ENCODE data around the gene ISG15.

ISG15 gene

GRCh38 chr1:1031659-1032235 lies 18.4 kb downstream of the ISG15 start:
- no peak for DNase-seq
- Histone ChIP-seq H3K4me3 (ENCODE audit: insufficient read depth, low read depth, low read length, poor library complexity, severe bottlenecking) (no peak overlapping the region), H3K36me3 (ENCODE audit: control insufficient read depth, insufficient read depth, low read length) (no peaks in the 10 kb centered on the region), H3K9me3 (ENCODE audit: control insufficient read depth, low read length) (no peaks in the 10 kb centered on the region), H3K27me3 (replicated peaks; ENCODE audit: control insufficient read depth, insufficient read depth, low read length, poor library complexity, severe bottlenecking) (peaks cover 42% of the 10 kb centered on the region), H3K27ac (ENCODE audit: insufficient read depth, low read length, poor library complexity, severe bottlenecking) (no peak overlapping the region), H3K4me1 (ENCODE audit: control insufficient read depth, insufficient read depth, low read length, poor library complexity, severe bottlenecking) (peaks cover 14% of the 10 kb centered on the region)

GRCh38 chr1:1032424-1032823 lies 19.1 kb downstream of the ISG15 start:
- no peak for DNase-seq
- Histone ChIP-seq H3K4me1 (ENCODE audit: control insufficient read depth, insufficient read depth, low read length, poor library complexity, severe bottlenecking) (peaks cover 14% of the 10 kb centered on the region), H3K36me3 (ENCODE audit: control insufficient read depth, insufficient read depth, low read length) (no peaks in the 10 kb centered on the region), H3K9me3 (ENCODE audit: control insufficient read depth, low read length) (no peaks in the 10 kb centered on the region), H3K27ac (ENCODE audit: insufficient read depth, low read length, poor library complexity, severe bottlenecking) (no peak overlapping the region), H3K4me3 (ENCODE audit: insufficient read depth, low read depth, low read length, poor library complexity, severe bottlenecking) (peak overlapping the region; percentile 33), H3K27me3 (replicated peaks; ENCODE audit: control insufficient read depth, insufficient read depth, low read length, poor library complexity, severe bottlenecking) (peaks cover 42% of the 10 kb centered on the region)

GRCh38 chr1:1033009-1033587 lies 19.8 kb downstream of the ISG15 start:
- Histone ChIP-seq H3K27me3 (replicated peaks; ENCODE audit: control insufficient read depth, insufficient read depth, low read length, poor library complexity, severe bottlenecking) (peaks cover 42% of the 10 kb centered on the region), H3K4me1 (ENCODE audit: control insufficient read depth, insufficient read depth, low read length, poor library complexity, severe bottlenecking) (peaks cover 14% of the 10 kb centered on the region), H3K9me3 (ENCODE audit: control insufficient read depth, low read length) (no peaks in the 10 kb centered on the region), H3K36me3 (ENCODE audit: control insufficient read depth, insufficient read depth, low read length) (no peaks in the 10 kb centered on the region), H3K27ac (ENCODE audit: insufficient read depth, low read length, poor library complexity, severe bottlenecking) (no peak overlapping the region), H3K4me3 (ENCODE audit: insufficient read depth, low read depth, low read length, poor library complexity, severe bottlenecking) (peak overlapping the region; percentile 33)
- peak; percentile 73 to 76 (median 73) for DNase-seq

- Histone ChIP-seq H3K36me3 (ENCODE audit: control insufficient read depth, insufficient read depth, low read length) (no peaks in the 10 kb centered on the region), H3K4me3 (ENCODE audit: insufficient read depth, low read depth, low read length, poor library complexity, severe bottlenecking) (no peak overlapping the region), H3K9me3 (ENCODE audit: control insufficient read depth, low read length) (no peaks in the 10 kb centered on the region), H3K27me3 (replicated peaks; ENCODE audit: control insufficient read depth, insufficient read depth, low read length, poor library complexity, severe bottlenecking) (peaks cover 42% of the 10 kb centered on the region), H3K27ac (ENCODE audit: insufficient read depth, low read length, poor library complexity, severe bottlenecking) (no peak overlapping the region), H3K4me1 (ENCODE audit: control insufficient read depth, insufficient read depth, low read length, poor library complexity, severe bottlenecking) (peaks cover 14% of the 10 kb centered on the region)
- no peak for DNase-seq
Observed at GRCh38 chr1:1033731-1034438, 20.6 kb downstream of the ISG15 start.

- no peak for DNase-seq
- H3K4me1 ChIP-seq (ENCODE audit: control insufficient read depth, insufficient read depth, low read length, poor library complexity, severe bottlenecking): peaks cover 19% of the 10 kb centered on the region
- H3K27me3 ChIP-seq (replicated peaks; ENCODE audit: control insufficient read depth, insufficient read depth, low read length, poor library complexity, severe bottlenecking): peaks cover 45% of the 10 kb centered on the region
- no peaks in the 10 kb centered on the region for H3K36me3 ChIP-seq (ENCODE audit: control insufficient read depth, insufficient read depth, low read length)
- H3K9me3 ChIP-seq (ENCODE audit: control insufficient read depth, low read length): no peaks in the 10 kb centered on the region
- H3K27ac ChIP-seq (ENCODE audit: insufficient read depth, low read length, poor library complexity, severe bottlenecking): no peak overlapping the region
- no peak overlapping the region for H3K4me3 ChIP-seq (ENCODE audit: insufficient read depth, low read depth, low read length, poor library complexity, severe bottlenecking)
Observed at GRCh38 chr1:1034439-1034781, 21.1 kb downstream of the ISG15 start.

- no peak for DNase-seq
- Histone ChIP-seq H3K27me3 (replicated peaks; ENCODE audit: control insufficient read depth, insufficient read depth, low read length, poor library complexity, severe bottlenecking) (peaks cover 45% of the 10 kb centered on the region), H3K9me3 (ENCODE audit: control insufficient read depth, low read length) (no peaks in the 10 kb centered on the region), H3K4me3 (ENCODE audit: insufficient read depth, low read depth, low read length, poor library complexity, severe bottlenecking) (no peak overlapping the region), H3K36me3 (ENCODE audit: control insufficient read depth, insufficient read depth, low read length) (no peaks in the 10 kb centered on the region), H3K4me1 (ENCODE audit: control insufficient read depth, insufficient read depth, low read length, poor library complexity, severe bottlenecking) (peaks cover 29% of the 10 kb centered on the region), H3K27ac (ENCODE audit: insufficient read depth, low read length, poor library complexity, severe bottlenecking) (no peak overlapping the region)
Observed at GRCh38 chr1:1035291-1035943, 22.1 kb downstream of the ISG15 start.

- Histone ChIP-seq H3K4me3 (ENCODE audit: insufficient read depth, low read depth, low read length, poor library complexity, severe bottlenecking) (no peak overlapping the region), H3K27me3 (replicated peaks; ENCODE audit: control insufficient read depth, insufficient read depth, low read length, poor library complexity, severe bottlenecking) (peaks cover 33% of the 10 kb centered on the region), H3K9me3 (ENCODE audit: control insufficient read depth, low read length) (no peaks in the 10 kb centered on the region), H3K27ac (ENCODE audit: insufficient read depth, low read length, poor library complexity, severe bottlenecking) (no peak overlapping the region), H3K36me3 (ENCODE audit: control insufficient read depth, insufficient read depth, low read length) (no peaks in the 10 kb centered on the region), H3K4me1 (ENCODE audit: control insufficient read depth, insufficient read depth, low read length, poor library complexity, severe bottlenecking) (peaks cover 29% of the 10 kb centered on the region)
- DNase-seq: no peak
Observed at GRCh38 chr1:1037366-1038327, 24.4 kb downstream of the ISG15 start.

GRCh38 chr1:1038694-1039093 lies 25.4 kb downstream of the ISG15 start:
- H3K36me3 ChIP-seq (ENCODE audit: control insufficient read depth, insufficient read depth, low read length): no peaks in the 10 kb centered on the region
- H3K4me1 ChIP-seq (ENCODE audit: control insufficient read depth, insufficient read depth, low read length, poor library complexity, severe bottlenecking): peaks cover 24% of the 10 kb centered on the region
- DNase-seq: no peak
- H3K27ac ChIP-seq (ENCODE audit: insufficient read depth, low read length, poor library complexity, severe bottlenecking): no peak overlapping the region
- no peaks in the 10 kb centered on the region for H3K9me3 ChIP-seq (ENCODE audit: control insufficient read depth, low read length)
- no peak overlapping the region for H3K4me3 ChIP-seq (ENCODE audit: insufficient read depth, low read depth, low read length, poor library complexity, severe bottlenecking)
- H3K27me3 ChIP-seq (replicated peaks; ENCODE audit: control insufficient read depth, insufficient read depth, low read length, poor library complexity, severe bottlenecking): peaks cover 29% of the 10 kb centered on the region

GRCh38 chr1:1039145-1039910 lies 26.0 kb downstream of the ISG15 start:
- H3K4me1 ChIP-seq (ENCODE audit: control insufficient read depth, insufficient read depth, low read length, poor library complexity, severe bottlenecking): peaks cover 18% of the 10 kb centered on the region

More at GRCh38 chr1:1039145-1039910, 26.0 kb downstream of the ISG15 start:
- no peak overlapping the region for H3K27ac ChIP-seq (ENCODE audit: insufficient read depth, low read length, poor library complexity, severe bottlenecking)
- no peaks in the 10 kb centered on the region for H3K9me3 ChIP-seq (ENCODE audit: control insufficient read depth, low read length)
- no peak for DNase-seq
- peaks cover 22% of the 10 kb centered on the region for H3K27me3 ChIP-seq (replicated peaks; ENCODE audit: control insufficient read depth, insufficient read depth, low read length, poor library complexity, severe bottlenecking)
- no peaks in the 10 kb centered on the region for H3K36me3 ChIP-seq (ENCODE audit: control insufficient read depth, insufficient read depth, low read length)
- peak overlapping the region; percentile 48 for H3K4me3 ChIP-seq (ENCODE audit: insufficient read depth, low read depth, low read length, poor library complexity, severe bottlenecking)

All from effector memory CD4-positive, alpha-beta T cell (primary cell).